H1 (cell line): ENCODE results near the gene COG4.
"Not testable (repeated sequence)": the region's sequence is repeated elsewhere in the genome, so short reads cannot be mapped to it uniquely, and the experiment has no call there.

Experiments
- ASH2L ChIP-seq: fragments of 200-600, 300-600 bp; sonication (generic); IDR thresholded peaks from one replicate; pipeline ENCODE4 v1.7.1; 2017; ENCODE audit warnings: low read length
- CHD7 ChIP-seq: fragments of 300-600 bp; sonication (generic); IDR thresholded peaks from 2 replicates; pipeline ENCODE4 v1.7.1; 2012; ENCODE audit warnings: low read length, moderate library complexity, mild to moderate bottlenecking, inconsistent platforms; ENCODE audit not compliant: insufficient replicate concordance
- JUND ChIP-seq: IDR thresholded peaks from 2 replicates; pipeline ENCODE4 v1.6.1; 2011; ENCODE audit warnings: mild to moderate bottlenecking, improper control_type of control experiment, low read length
- POLR2A ChIP-seq, 2 experiments: IDR thresholded peaks; 1 replicate in 1 of 2; 2 replicates in 1 of 2; pipeline ENCODE4 v1.6.1; 2011; ENCODE audit warnings: low read depth in 2 of 2, low read length in 2 of 2, mild to moderate bottlenecking in 2 of 2; ENCODE audit errors: control extremely low read depth in 1 of 2
- POLR2AphosphoS5 ChIP-seq: IDR thresholded peaks from 2 replicates; pipeline ENCODE4 v1.6.1; 2011; ENCODE audit warnings: low read depth, low read length
- RXRA ChIP-seq: IDR thresholded peaks from 2 replicates; pipeline ENCODE4 v1.6.1; 2011; ENCODE audit warnings: low read depth, mild to moderate bottlenecking, low read length, moderate library complexity; ENCODE audit not compliant: insufficient read depth
- TAF1 ChIP-seq: IDR thresholded peaks from 2 replicates; pipeline ENCODE4 v1.6.1; 2011; ENCODE audit warnings: mild to moderate bottlenecking, low read depth, low read length
- YY1 ChIP-seq: IDR thresholded peaks from 2 replicates; pipeline ENCODE4 v1.6.1; 2011; ENCODE audit warnings: low read depth, mild to moderate bottlenecking, low read length
- TF ChIP-seq, protein P1 (sequence below), 3 experiments: IDR thresholded peaks; 1 replicate in 2 of 3; 2 replicates in 1 of 3; pipeline versions ENCODE4 v1.5.1 to v1.6.1; 2011; ENCODE audit warnings: low read length in 3 of 3, mild to moderate bottlenecking in 3 of 3, inconsistent platforms in 2 of 3, low read depth in 1 of 3, moderate library complexity in 1 of 3; ENCODE audit not compliant: insufficient read depth in 1 of 3; ENCODE audit errors: control extremely low read depth in 1 of 3

- TF ChIP-seq CHD7; JUND; TAF1; ASH2L; YY1; POLR2A (IDR thresholded peaks at IDR 0.05; ENCODE audit: control extremely low read depth in 1 of 2, low read depth in 2 of 2, low read length in 2 of 2); RXRA; POLR2AphosphoS5: not testable (repeated sequence)
- TF ChIP-seq, protein P1, sequence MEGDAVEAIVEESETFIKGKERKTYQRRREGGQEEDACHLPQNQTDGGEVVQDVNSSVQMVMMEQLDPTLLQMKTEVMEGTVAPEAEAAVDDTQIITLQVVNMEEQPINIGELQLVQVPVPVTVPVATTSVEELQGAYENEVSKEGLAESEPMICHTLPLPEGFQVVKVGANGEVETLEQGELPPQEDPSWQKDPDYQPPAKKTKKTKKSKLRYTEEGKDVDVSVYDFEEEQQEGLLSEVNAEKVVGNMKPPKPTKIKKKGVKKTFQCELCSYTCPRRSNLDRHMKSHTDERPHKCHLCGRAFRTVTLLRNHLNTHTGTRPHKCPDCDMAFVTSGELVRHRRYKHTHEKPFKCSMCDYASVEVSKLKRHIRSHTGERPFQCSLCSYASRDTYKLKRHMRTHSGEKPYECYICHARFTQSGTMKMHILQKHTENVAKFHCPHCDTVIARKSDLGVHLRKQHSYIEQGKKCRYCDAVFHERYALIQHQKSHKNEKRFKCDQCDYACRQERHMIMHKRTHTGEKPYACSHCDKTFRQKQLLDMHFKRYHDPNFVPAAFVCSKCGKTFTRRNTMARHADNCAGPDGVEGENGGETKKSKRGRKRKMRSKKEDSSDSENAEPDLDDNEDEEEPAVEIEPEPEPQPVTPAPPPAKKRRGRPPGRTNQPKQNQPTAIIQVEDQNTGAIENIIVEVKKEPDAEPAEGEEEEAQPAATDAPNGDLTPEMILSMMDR (IDR thresholded peaks at IDR 0.05; ENCODE audit: control extremely low read depth in 1 of 3, insufficient read depth in 1 of 3, low read depth in 1 of 3, low read length in 3 of 3): not testable (repeated sequence)
Observed at GRCh38 chr16:70451004-70451340, 72.4 kb downstream of the COG4 start.
